Stimulated activated CD8-positive, alpha-beta memory T cell treated with anti-CD3 and anti-CD28 coated beads, Interleukin-15, amount 100 ng/mL, for 48 hours (primary cell): ENCODE results near the gene SEPTIN1.
"Not testable (repeated sequence)": the region's sequence is repeated elsewhere in the genome, so short reads cannot be mapped to it uniquely, and the experiment has no call there.

Source experiments
- DNase-seq, 2 donors: peaks; one replicate each; pipeline ENCODE4 v3.0.0-alpha.2; 2020; ENCODE audit warnings: low read depth in 2 of 2

SEPTIN1 gene

DNA sequence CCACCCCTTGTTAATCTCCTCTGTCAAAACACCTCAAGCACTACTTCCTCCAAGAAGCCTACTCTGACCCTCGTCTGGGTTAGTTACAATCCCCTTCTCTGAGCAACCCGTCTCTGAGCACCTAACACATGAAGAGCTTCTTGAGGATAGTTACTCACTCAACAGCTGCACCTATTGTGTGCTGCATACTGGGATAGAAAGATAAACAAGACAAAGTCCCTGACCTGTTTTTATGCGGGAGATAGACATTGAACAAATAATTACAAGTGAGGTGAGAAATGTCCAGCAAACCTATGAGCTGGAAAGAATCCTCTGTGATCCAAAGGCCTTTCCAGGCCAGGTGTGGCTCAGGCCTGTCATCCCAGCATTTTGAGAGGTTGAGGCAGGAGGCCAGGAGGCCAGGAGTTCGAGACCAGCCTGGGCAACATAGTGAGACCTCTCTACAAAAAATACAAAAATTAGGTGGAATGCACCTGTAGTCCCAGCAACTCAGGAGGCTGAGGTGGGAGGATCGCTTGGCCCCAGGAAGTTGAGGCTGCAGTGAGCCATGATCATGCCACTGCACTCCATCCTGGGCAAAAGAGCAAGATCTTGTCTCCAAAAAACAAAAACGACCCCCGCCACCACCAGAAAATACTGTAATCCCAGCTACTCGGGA, 19.5 kb upstream of the SEPTIN1 start:
- no peak for DNase-seq

- DNase-seq = no peak
Observed at GRCh38 chr16:30399435-30400186, 17.2 kb upstream of the SEPTIN1 start.

DNA sequence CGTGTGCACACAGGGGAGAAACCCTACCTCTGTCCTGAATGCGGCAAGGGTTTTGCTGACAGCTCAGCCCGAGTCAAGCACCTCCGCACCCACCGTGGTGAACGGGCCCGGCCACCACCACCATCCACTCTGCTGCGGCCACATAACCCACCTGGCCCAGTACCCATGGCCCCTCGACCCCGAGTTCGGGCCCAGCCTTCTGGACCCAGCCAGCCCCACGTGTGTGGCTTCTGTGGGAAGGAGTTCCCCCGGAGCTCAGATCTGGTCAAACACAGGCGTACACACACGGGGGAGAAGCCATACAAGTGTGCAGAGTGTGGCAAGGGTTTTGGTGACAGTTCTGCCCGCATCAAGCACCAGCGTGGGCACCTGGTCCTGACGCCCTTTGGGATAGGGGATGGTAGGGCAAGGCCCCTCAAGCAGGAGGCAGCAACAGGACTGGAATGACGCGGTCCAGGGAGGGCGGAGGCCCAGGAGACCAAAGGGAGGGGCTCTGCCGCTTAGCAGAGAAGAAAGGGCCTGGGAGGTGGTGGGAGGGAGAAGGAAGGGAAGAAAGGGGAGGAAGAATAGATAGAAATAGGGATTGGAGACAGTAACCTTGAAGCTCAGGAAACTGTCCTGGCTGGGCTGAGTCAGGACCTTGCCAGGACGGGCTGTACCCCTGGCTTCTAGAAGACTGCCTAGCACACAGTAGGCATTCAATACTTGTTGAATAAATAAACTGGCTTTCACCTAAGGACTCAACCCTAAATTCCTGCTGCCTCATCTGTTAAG, 16.5 kb upstream of the SEPTIN1 start:
- DNase-seq = no peak

- DNase-seq = no peak
Observed at GRCh38 chr16:30397776-30398660, 15.7 kb upstream of the SEPTIN1 start.

- DNase-seq = no peak
Observed at GRCh38 chr16:30397056-30397455, 14.7 kb upstream of the SEPTIN1 start.

DNA sequence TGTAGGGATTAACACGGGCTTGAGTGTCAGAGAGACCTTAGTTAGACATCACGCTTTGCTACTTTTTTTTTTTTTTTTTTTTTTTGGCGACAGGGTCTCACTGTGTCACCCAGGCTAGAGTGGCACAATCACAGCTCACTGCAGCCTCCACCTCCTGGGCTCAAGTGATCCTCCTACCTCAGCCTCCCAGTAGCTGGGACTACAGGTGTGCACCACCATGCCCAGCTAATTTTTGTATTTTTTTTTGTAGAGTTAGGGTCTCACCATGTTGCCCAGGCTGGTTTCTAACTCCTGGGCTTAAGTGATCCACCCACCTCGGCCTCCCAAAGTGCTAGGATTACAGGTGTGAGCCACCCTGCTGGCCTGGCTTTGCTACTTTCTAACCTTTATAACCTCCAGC, 14.3 kb upstream of the SEPTIN1 start:
- not testable (repeated sequence) for DNase-seq

DNA sequence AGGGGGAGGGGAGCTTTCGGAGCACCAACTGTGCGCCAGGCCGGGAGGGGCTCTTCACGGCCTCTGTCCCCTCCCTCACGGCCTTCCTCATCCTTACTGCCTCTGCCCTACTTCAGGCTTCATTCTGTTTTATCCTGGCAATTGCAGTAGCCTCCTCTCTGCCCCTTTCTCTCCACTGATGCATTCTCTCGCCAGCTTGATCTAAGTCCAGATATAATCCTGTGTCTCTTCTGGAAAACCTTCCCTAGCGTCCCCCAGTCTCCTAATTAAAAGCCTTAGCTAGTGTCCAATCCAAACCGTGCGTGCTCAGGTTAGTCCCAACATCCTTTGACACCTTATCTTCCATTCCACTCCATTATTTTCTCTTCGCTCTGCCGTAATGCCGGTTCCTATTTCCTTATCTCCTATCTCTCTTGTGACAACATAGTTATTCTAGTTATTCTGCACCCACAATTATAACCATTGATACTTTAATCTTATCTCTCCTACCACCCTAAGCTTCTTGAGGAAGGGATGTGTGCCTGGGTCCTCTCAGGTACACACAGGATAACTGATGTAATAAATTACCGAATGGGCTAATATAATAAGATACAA, 13.7 kb upstream of the SEPTIN1 start:
- DNase-seq = no peak

GRCh38 chr16:30395155-30395991, 13.0 kb upstream of the SEPTIN1 start, which contains the start of gene ZNF48:
ZNF48 (plus strand) TSS chr16:30395420; CDS start chr16:30395795, 375 bp downstream.
- peak in 1 of 2 donors; percentile 51 for DNase-seq

GRCh38 chr16:30394592-30395154, 12.3 kb upstream of the SEPTIN1 start:
- no peak for DNase-seq

GRCh38 chr16:30383521-30383920, 1.2 kb upstream of the SEPTIN1 start:
- DNase-seq = no peak

GRCh38 chr16:30381291-30382041, 895 bp downstream of the SEPTIN1 start:
- no peak for DNase-seq

GRCh38 chr16:30380803-30381208, 1.6 kb downstream of the SEPTIN1 start:
- no peak for DNase-seq

- no peak for DNase-seq
Observed at GRCh38 chr16:30380072-30380802, 2.1 kb downstream of the SEPTIN1 start.

GRCh38 chr16:30379158-30379783, 3.1 kb downstream of the SEPTIN1 start:
- no peak for DNase-seq

GRCh38 chr16:30378236-30379157, 3.9 kb downstream of the SEPTIN1 start:
- peak; percentile 99 to 100 for DNase-seq

GRCh38 chr16:30377812-30378235, 4.5 kb downstream of the SEPTIN1 start:
- DNase-seq = peak; percentile 77 to 78
